ENCODE results near the gene TLX2.
"Not testable (repeated sequence)": the region's sequence is repeated elsewhere in the genome, so short reads cannot be mapped to it uniquely, and the experiment has no call there.

Gene TLX2

GRCh38 chr2:74552914-74553811 lies 38.9 kb downstream of the TLX2 start:
- in situ Hi-C loops (cut with MboI; ENCODE audit: low sequenced_read_pairs) = no loop called here

- in situ Hi-C loops (cut with MboI; ENCODE audit: low sequenced_read_pairs) = no loop called here
Observed at GRCh38 chr2:74553892-74554819, 39.9 kb downstream of the TLX2 start, which contains the start of the genes DOK1 and LOXL3. Gene DOK1 (plus strand): TSS chr2:74554720. CDS start chr2:74554755, 35 bp downstream. Gene LOXL3 (minus strand): TSS chr2:74553942. CDS start chr2:74552634, 1,308 bp downstream.

GRCh38 chr2:74554820-74555531 lies 40.7 kb downstream of the TLX2 start:
- in situ Hi-C loops (cut with MboI; ENCODE audit: low sequenced_read_pairs) = no loop called here

- in situ Hi-C loops (cut with MboI; ENCODE audit: low sequenced_read_pairs) = no loop called here
Observed at GRCh38 chr2:74555610-74556103, 41.4 kb downstream of the TLX2 start.

GRCh38 chr2:74556159-74556558 lies 41.9 kb downstream of the TLX2 start:
- in situ Hi-C loops (cut with MboI; ENCODE audit: low sequenced_read_pairs) = no loop called here

GRCh38 chr2:74556831-74557370 lies 42.7 kb downstream of the TLX2 start:
- in situ Hi-C loops (cut with MboI; ENCODE audit: low sequenced_read_pairs) = no loop called here

GRCh38 chr2:74558284-74559230 lies 44.3 kb downstream of the TLX2 start:
- in situ Hi-C loops (cut with MboI; ENCODE audit: low sequenced_read_pairs) = no loop called here

- in situ Hi-C loops (cut with MboI; ENCODE audit: low sequenced_read_pairs) = no loop called here
Observed at GRCh38 chr2:74559912-74560311, 45.7 kb downstream of the TLX2 start.

- in situ Hi-C loops (cut with MboI; ENCODE audit: low sequenced_read_pairs) = no loop called here
Observed at GRCh38 chr2:74560591-74560990, 46.3 kb downstream of the TLX2 start.

GRCh38 chr2:74561022-74561421 lies 46.8 kb downstream of the TLX2 start:
- in situ Hi-C loops (cut with MboI; ENCODE audit: low sequenced_read_pairs) = not testable (repeated sequence)

- in situ Hi-C loops (cut with MboI; ENCODE audit: low sequenced_read_pairs) = no loop called here
Observed at GRCh38 chr2:74562126-74562775, 48.0 kb downstream of the TLX2 start.

GRCh38 chr2:74564222-74564621 lies 50.0 kb downstream of the TLX2 start:
- in situ Hi-C loops (cut with MboI; ENCODE audit: low sequenced_read_pairs) = no loop called here

- in situ Hi-C loops (cut with MboI; ENCODE audit: low sequenced_read_pairs) = no loop called here
Observed at GRCh38 chr2:74566076-74566753, 52.0 kb downstream of the TLX2 start.

- in situ Hi-C loops (cut with MboI; ENCODE audit: low sequenced_read_pairs) = no loop called here
Observed at GRCh38 chr2:74566754-74567085, 52.5 kb downstream of the TLX2 start.

All from HL-60/S4 treated with phorbol 12-myristate 13-acetate at 8.2 ng/mL for 4 days and 3 days (cell line).